ENCODE measurements around the gene AEBP1.

DNA sequence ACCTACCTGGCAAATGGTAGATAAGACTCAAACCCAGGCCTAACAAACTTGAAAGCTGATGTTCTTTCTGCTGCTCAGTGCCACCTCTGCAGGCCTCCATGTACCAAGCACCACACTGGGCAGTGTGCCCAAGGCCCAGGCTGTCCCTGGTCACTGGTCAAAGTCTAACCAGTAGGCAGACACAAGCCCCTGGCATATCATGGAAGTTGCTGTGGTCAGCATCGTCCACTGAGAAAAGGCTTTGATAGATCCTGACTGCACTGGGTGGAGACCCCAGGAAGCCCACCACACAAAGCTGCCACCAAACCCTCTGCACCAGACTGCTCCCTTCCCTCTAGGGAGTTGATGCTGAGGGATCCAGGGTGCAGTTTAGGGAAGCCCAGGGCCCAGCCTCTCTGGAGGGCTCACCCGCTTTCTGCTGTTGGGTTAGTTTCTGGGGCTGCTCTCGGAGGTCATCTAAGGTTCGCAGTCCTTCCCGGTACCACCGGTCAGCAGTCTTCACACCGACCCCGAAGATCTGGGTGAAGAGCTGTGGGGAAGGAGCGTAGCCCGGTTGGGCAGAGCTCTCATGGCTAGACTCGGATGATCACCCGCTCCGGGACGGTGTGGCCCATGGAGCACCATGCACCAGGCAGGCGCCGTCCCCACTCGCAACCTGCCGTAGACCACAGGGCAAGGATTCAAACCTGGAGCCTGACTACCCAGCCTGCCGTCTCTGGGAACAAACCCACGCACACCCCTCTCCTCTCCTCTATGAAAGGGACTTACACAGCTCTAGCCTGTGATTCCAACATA, 27.8 kb upstream of the AEBP1 start:
- TF ChIP-seq, protein P1, sequence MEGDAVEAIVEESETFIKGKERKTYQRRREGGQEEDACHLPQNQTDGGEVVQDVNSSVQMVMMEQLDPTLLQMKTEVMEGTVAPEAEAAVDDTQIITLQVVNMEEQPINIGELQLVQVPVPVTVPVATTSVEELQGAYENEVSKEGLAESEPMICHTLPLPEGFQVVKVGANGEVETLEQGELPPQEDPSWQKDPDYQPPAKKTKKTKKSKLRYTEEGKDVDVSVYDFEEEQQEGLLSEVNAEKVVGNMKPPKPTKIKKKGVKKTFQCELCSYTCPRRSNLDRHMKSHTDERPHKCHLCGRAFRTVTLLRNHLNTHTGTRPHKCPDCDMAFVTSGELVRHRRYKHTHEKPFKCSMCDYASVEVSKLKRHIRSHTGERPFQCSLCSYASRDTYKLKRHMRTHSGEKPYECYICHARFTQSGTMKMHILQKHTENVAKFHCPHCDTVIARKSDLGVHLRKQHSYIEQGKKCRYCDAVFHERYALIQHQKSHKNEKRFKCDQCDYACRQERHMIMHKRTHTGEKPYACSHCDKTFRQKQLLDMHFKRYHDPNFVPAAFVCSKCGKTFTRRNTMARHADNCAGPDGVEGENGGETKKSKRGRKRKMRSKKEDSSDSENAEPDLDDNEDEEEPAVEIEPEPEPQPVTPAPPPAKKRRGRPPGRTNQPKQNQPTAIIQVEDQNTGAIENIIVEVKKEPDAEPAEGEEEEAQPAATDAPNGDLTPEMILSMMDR (IDR thresholded peaks at IDR 0.05), result no peak
- TF ChIP-seq POLR2A (IDR thresholded peaks at IDR 0.05; ENCODE audit: low read depth) (no peak), POLR2AphosphoS5 (IDR thresholded peaks at IDR 0.05) (no peak), EP300 (IDR thresholded peaks at IDR 0.05) (no peak)

All from esophagus muscularis mucosa (tissue), 4 donors.